Measurements from ENCODE around the gene C8A. TPM values are rescaled to one million over a fixed set of nuclear protein-coding genes. Genes with fewer than 3 reads are reported as not detected.

Gene C8A
- total RNA-seq, 1 experiment from 2014 or later: not detected

DNA sequence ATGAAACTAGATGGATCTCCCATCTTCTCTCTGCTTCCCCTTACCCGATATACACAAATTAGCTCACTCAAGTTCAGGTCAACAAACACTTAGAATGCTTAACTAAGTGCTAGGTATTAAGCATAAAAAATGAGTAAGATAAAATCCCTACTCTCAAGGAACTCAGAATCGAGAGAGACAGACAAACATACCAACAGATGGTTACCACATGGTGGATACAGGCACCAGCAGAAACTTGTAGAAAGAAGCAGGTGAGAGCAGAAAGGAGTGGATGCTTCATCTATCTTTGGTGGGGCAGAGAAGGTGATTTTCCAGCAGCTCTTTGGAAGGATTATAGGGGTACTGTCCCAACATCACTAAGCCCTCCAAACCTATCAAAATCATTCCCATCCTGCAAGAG, 79.0 kb downstream of the C8A start:
- no peak for DNase-seq (ENCODE audit: low read depth, low spot score)
- in situ Hi-C loops (cut with HindIII; ENCODE audit: low pct_unique_long_range_greater_than_20kb, low sequenced_read_pairs): no loop called here

DNA sequence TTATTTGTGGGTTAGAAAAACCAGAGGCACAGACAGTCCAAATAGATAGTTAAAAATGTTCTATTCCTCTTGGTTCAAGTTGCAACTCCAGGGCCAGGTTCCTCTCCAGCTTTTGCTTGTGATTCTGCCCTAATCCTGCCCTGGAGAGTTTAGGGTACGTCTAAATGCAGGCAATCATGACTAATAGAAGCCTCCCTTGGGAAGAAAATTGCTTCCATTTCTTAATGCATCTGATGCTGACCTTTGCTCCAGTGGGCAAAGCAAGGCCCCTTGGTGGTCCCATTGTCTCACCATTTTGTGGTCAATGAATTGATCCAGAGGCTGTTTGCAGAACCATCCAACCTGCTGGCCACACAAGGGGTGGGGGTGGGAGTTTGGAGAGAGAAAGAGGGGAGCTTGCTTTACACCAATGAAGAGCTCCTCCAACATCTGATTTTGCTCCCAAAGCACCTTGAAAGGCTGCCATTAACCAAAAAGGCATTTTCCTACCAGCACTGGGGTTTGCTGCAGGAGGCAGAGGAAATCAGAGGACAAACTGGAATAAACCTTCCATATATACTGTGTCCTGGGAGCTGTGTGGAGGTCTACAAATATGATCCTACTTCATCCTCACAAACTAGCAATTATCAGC, 79.9 kb downstream of the C8A start:
- in situ Hi-C loops (cut with HindIII; ENCODE audit: low pct_unique_long_range_greater_than_20kb, low sequenced_read_pairs): no loop called here
- no peak for DNase-seq (ENCODE audit: low read depth, low spot score)

DNA sequence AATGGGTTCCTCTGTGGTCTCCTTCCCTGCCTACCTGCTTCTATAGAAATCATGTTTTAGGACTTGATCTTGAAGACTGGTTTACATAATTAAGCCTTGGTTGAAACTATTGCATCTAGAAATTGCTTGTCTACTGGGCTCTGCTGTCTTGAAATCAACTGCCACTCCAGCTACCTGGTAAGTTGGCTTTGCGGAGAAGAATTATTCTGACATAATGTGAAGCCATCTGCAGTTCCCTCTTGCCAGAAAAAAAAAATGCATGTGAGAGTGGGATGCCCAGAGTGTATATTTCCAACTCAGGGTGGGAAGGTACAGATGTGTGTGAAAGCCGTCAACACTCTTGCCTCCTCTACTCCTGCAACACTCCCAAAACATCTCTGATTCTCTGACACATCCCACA, 84.0 kb downstream of the C8A start:
- in situ Hi-C loops (cut with HindIII; ENCODE audit: low pct_unique_long_range_greater_than_20kb, low sequenced_read_pairs): no loop called here
- no peak for DNase-seq (ENCODE audit: low read depth, low spot score)

GRCh38 chr1:56939209-56939608, 84.6 kb downstream of the C8A start:
- in situ Hi-C loops (cut with HindIII; ENCODE audit: low pct_unique_long_range_greater_than_20kb, low sequenced_read_pairs): no loop called here
- no peak for DNase-seq (ENCODE audit: low read depth, low spot score)

GRCh38 chr1:56940039-56940438, 85.4 kb downstream of the C8A start:
- in situ Hi-C loops (cut with HindIII; ENCODE audit: low pct_unique_long_range_greater_than_20kb, low sequenced_read_pairs): no loop called here
- DNase-seq (ENCODE audit: low read depth, low spot score): no peak

DNA sequence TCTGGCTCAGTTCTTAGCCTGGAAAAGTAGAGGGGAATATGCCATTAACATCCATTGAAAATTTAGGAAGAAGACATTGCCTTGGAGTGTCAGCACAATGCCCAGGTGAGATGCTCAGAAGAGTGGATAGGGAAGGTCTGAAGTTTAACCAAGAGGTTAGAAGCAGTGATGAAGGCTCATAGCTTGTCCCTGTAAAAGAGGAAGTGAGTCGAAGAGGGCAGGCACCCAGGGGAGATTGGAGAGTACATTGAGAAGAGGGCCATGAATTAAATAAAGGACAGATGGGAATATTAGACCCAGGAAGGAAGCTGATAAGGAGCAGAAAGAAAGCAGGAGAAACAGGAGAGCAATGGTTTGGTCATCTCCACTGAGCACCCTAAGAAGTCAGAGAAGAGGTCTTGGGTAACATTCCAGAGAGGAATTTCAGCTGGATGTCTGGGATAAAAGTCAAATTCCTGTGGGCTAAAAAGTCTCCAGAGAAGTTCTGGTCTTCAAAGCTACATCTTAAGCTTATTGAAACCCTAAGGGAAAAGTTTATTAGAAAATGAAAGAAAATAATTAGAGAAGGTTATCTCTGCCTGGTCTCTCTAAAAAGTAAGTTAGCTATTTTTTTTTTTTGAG, 93.9 kb downstream of the C8A start:
- DNase-seq (ENCODE audit: low read depth, low spot score): no peak
- in situ Hi-C loops (cut with HindIII; ENCODE audit: low pct_unique_long_range_greater_than_20kb, low sequenced_read_pairs): no loop called here

DNA sequence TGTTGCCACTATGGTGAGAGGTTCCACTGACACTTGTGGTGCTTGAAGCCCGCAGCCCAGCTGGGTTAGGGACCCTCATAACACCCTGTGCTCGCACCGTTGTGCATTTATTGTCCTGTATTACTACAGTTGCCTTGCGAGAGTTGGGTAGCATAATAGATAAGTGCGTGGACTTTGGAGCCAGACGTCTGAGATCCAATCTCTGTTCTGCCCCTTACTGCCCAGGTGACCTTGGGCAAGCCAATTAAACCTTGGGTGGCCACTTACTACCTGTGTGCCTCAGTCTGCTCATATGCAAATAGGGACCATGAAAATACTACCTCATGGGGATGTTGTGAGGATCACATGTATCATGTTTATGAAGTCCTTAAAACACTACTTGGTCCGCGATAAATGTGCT, 97.9 kb downstream of the C8A start:
- DNase-seq (ENCODE audit: low read depth, low spot score): no peak
- in situ Hi-C loops (cut with HindIII; ENCODE audit: low pct_unique_long_range_greater_than_20kb, low sequenced_read_pairs): no loop called here

GRCh38 chr1:56953386-56953785, 98.8 kb downstream of the C8A start:
- in situ Hi-C loops (cut with HindIII; ENCODE audit: low pct_unique_long_range_greater_than_20kb, low sequenced_read_pairs): no loop called here
- no peak for DNase-seq (ENCODE audit: low read depth, low spot score)

DNA sequence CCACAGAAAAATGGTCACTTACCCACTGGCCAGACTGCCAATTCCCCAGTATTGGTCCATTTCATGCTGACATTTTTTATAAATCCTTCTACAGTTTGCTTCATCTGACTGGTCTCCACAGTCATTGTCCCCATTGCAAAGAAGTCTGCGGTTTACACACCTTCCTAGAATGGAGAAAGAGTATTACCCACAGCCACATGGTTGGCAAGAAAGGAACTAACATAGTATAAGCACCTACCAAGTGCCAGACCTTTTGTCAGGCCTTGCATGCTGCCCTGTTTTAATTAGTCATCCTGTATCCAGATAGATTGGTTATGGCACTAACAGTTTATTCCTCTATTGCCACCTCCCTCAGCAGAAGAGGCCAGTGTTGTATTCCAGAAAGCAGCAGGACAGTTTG, 100.1 kb downstream of the C8A start:
- no peak for DNase-seq (ENCODE audit: low read depth, low spot score)
- in situ Hi-C loops (cut with HindIII; ENCODE audit: low pct_unique_long_range_greater_than_20kb, low sequenced_read_pairs): no loop called here

DNA sequence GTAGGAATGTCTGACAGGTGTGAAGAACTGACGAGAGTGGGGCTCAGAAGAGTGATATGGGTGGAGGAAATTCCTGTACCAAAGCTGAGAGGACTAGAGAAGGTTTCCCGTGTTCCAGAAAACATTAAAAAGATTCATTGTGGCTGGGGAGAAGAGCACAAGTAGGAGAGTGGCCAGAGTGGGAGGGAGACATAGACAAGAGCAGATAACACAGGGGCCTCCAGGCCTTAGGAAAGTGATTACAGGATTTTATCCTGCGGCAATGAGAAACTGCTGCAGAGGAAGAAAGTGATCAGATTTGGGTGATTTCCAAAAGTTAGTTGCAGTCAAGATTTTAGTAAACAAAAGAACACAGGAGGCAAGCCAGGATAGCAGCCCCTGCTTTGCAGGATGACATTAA, 103.3 kb downstream of the C8A start:
- in situ Hi-C loops (cut with HindIII; ENCODE audit: low pct_unique_long_range_greater_than_20kb, low sequenced_read_pairs): no loop called here
- no peak for DNase-seq (ENCODE audit: low read depth, low spot score)

GRCh38 chr1:56958526-56958925, 103.9 kb downstream of the C8A start:
- in situ Hi-C loops (cut with HindIII; ENCODE audit: low pct_unique_long_range_greater_than_20kb, low sequenced_read_pairs): no loop called here
- DNase-seq (ENCODE audit: low read depth, low spot score): no peak

DNA sequence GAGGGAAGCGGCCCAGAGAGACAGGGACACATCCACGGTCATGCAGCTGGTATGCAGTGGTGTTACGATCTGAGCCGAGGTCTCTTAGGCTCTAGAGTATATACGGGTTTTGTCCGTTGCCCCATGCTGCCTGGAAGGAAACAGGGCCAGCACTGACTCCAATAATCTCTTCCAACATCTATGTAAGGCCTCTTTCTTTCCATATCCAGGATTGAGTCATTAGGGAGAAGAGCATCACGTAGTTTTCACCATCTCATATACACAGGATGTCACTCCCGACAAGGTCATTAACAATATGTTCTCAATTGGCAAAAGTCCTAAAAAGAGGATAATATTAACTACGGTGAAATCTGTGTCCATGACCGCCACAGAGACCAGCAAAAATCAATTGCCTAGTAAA, 106.8 kb downstream of the C8A start:
- in situ Hi-C loops (cut with HindIII; ENCODE audit: low pct_unique_long_range_greater_than_20kb, low sequenced_read_pairs): no loop called here
- no peak for DNase-seq (ENCODE audit: low read depth, low spot score)

GRCh38 chr1:56963667-56964066, 109.1 kb downstream of the C8A start:
- no peak for DNase-seq (ENCODE audit: low read depth, low spot score)
- in situ Hi-C loops (cut with HindIII; ENCODE audit: low pct_unique_long_range_greater_than_20kb, low sequenced_read_pairs): no loop called here

DNA sequence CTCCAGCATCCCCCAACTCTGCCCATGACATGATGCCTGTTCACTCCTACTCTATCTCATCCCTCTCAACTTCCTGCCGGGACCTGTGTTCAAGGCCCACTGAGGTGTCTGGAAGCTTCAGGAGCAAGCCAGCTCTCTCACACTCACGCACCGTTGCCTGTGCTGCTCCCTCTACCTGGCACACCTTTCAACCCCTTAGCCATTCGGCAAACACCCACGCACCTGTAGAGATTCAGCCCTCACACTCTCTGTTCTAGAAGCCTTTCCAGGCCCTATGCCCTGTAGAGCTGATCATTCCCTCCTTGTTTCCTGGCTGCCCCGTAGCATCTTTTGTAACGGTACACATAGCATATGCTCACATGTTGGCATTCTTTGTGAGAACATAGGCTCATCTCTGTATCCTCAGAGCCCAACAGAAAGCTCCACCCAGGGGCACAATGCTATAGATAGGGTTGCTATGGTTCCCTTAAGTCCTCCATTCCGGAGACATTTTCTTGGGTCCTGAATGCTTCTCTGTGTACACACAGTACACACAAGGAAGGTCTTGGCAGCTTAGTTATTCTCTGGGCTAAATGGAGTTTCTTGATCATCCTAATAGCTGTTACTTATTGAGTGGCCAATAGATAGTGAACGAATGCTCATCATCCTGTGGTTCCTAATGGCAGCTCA, 109.9 kb downstream of the C8A start:
- in situ Hi-C loops (cut with HindIII; ENCODE audit: low pct_unique_long_range_greater_than_20kb, low sequenced_read_pairs): no loop called here
- DNase-seq (ENCODE audit: low read depth, low spot score): no peak

DNA sequence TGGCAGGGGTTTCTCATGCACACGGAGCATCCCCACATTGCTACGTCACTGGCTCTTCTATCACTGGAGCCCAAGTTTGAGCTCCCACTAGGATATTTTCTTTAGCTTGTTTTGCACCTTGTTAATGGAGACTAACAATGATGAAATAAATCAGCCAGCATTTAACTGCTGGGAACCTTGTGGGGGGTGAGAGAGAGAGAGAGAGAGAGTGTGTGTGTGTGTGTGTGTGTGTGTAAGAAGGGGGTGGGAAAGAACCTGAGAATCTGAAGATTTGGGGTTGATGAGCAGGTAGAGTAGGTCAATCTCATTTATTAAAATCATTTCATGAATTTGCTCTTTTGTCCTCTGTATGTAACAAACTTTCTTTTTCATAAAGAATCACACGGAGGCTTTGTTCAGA, 110.6 kb downstream of the C8A start:
- in situ Hi-C loops (cut with HindIII; ENCODE audit: low pct_unique_long_range_greater_than_20kb, low sequenced_read_pairs): no loop called here
- DNase-seq (ENCODE audit: low read depth, low spot score): no peak

DNA sequence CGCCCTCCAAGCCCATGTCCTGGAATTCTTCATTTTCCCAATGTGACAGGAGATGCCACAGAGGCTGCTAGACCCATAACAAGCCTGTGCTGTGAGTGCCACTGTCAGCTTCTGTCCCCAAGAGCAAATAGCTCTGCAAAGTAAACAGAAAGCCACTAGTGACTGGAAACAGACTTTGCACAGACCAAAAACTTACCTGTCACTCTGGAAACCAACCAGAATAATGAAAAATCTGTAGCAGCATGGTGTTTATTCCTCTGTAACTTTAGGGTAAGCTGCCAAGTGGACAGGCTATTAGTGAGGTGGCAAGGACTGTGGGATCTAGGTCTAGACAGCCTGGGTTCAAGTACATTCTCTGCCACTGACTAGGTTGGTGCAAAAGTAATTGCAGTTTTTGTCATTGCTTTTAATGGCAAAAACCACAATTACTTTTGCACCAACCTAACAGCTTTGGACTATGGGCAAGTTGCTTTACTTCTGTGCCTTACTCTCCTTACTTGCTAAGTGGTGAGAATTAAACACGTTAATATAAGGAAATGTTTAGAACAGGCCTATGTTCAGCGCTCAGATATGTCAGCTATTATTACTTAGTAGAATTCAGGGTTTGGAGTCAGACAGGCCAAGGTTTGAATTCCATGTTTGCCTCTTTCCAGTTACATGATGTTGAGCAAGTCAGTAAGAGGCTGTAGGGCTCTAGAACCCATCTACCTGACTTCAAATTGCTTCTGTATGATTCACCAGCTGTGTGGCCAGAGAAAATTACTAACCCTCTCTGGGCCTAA, 111.5 kb downstream of the C8A start, which contains the start of gene C8B:
Gene C8B (minus strand): TSS at position 100 of the 782 bp plus-strand sequence. CDS start 67 bp downstream, at position 33.
- no peak for DNase-seq (ENCODE audit: low read depth, low spot score)
- in situ Hi-C loops (cut with HindIII; ENCODE audit: low pct_unique_long_range_greater_than_20kb, low sequenced_read_pairs): no loop called here

DNA sequence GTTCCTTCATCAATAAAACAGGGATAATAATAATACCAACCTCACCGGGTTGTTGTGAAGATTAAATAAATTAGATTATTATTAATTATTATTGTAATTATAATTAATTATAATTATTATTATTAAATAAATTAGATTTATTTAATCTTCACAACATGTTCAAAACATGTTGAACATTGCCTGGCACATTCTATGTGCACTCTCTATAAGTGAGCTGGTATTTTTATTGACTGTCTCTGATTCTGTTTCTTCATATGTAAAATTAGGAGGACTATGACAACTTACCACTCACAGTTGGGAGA, 112.1 kb downstream of the C8A start:
- DNase-seq (ENCODE audit: low read depth, low spot score): no peak
- in situ Hi-C loops (cut with HindIII; ENCODE audit: low pct_unique_long_range_greater_than_20kb, low sequenced_read_pairs): no loop called here

GRCh38 chr1:56967355-56967754, 112.8 kb downstream of the C8A start:
- in situ Hi-C loops (cut with HindIII; ENCODE audit: low pct_unique_long_range_greater_than_20kb, low sequenced_read_pairs): no loop called here
- no peak for DNase-seq (ENCODE audit: low read depth, low spot score)

All from SK-MEL-5 (cell line).